Activated CD8-positive, alpha-beta T cell treated with anti-CD3 and anti-CD28 coated beads, Interleukin-2, amount 10 ng/mL, durations not matched to agents 7 days and 5 days (primary cell): ENCODE results near the gene RNF180. TPM values are rescaled to one million over a fixed set of nuclear protein-coding genes. Genes with fewer than 3 reads are reported as not detected.

Experiments used
- ATAC-seq: fragments of 150-1000 bp; cut with Tn5 transposase; one replicate; pipeline ENCODE4 v1.10.0; 2021; ENCODE audit warnings: moderate library complexity
- CTCF ChIA-PET: fragments of 350-600 bp; sonication (Branson Sonifier 250); formaldehyde crosslinking; loops from one replicate; lab custom pipeline; 2021; ENCODE audit warnings: antibody characterized with exemption; lab: Charles Lee
- POLR2A ChIA-PET: fragments of 350-600 bp; sonication (Branson Sonifier 250); formaldehyde crosslinking; loops from one replicate; lab custom pipeline; 2021; ENCODE audit warnings: antibody characterized with exemption; lab: Charles Lee
- DNase-seq: peaks from one replicate; pipeline ENCODE4 v3.0.0-alpha.2; 2020
- H3K27ac Mint-ChIP-seq: one replicate; pipeline ENCODE4 v1.8.0; 2021; ENCODE audit warnings: mild to moderate bottlenecking, mixed read lengths
- H3K27me3 Mint-ChIP-seq: one replicate; pipeline ENCODE4 v1.8.0; 2021; ENCODE audit warnings: low read depth, mixed read lengths
- H3K36me3 Mint-ChIP-seq: one replicate; pipeline ENCODE4 v1.8.0; 2021; ENCODE audit warnings: low read depth, mixed read lengths
- H3K4me1 Mint-ChIP-seq: one replicate; pipeline ENCODE4 v1.8.0; 2021; ENCODE audit warnings: low read depth, mixed read lengths
- H3K4me3 Mint-ChIP-seq: one replicate; pipeline ENCODE4 v1.8.0; 2021; ENCODE audit warnings: mild to moderate bottlenecking, mixed read lengths
- H3K9me3 Mint-ChIP-seq: one replicate; pipeline ENCODE4 v1.8.0; 2022; ENCODE audit warnings: mixed read lengths; ENCODE audit not compliant: insufficient read depth
- total RNA-seq, 2 experiments: library from RNA; stranded (reverse); gene quantifications; one replicate each; pipeline ENCODE4 v1.2.3, GENCODE V29; 2021

The RNF180 gene
- total RNA-seq, 2 experiments from 2014 or later = not detected

- Mint-ChIP-seq H3K4me3 (no peak overlapping the region), H3K27ac (no peak overlapping the region), H3K4me1 (no peaks in the 10 kb centered on the region), H3K9me3 (peaks cover 10% of the 10 kb centered on the region), H3K36me3 (no peaks in the 10 kb centered on the region), H3K27me3 (no peaks in the 10 kb centered on the region)
- ATAC-seq (no peak), DNase-seq (no peak)
- ChIA-PET CTCF (no interaction called here), POLR2A (no interaction called here)
Measured at GRCh38 chr5:64292611-64293215, 127.1 kb downstream of the RNF180 start.

DNA sequence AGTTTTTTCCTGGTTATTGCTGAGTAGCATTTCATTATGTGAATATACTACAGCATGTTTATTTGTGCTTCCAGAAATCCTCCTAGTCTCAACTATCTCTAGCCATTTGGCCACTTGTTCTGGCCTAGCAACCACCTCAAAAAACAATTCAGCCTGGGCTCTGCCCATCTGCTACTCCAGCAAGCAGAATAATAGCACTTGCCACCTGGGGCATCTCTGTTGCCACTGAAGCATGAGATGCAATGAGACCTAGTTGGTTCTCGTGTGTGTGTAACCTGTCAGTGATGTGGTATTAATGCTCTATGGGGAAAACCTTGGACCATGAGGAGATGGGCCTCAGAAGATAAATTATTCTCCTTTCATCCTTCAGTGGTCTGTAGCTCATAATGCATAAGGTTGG is 129.5 kb downstream of the RNF180 start:
- ChIA-PET CTCF (no interaction called here), POLR2A (no interaction called here)
- Mint-ChIP-seq H3K27ac (no peak overlapping the region), H3K27me3 (no peaks in the 10 kb centered on the region), H3K4me3 (no peak overlapping the region), H3K9me3 (peaks cover 7% of the 10 kb centered on the region), H3K36me3 (no peaks in the 10 kb centered on the region), H3K4me1 (no peaks in the 10 kb centered on the region)
- ATAC-seq (no peak), DNase-seq (no peak)

GRCh38 chr5:64298586-64298985 is 132.9 kb downstream of the RNF180 start:
- DNase-seq = no peak
- Mint-ChIP-seq H3K27ac (no peak overlapping the region), H3K9me3 (no peaks in the 10 kb centered on the region), H3K4me3 (no peak overlapping the region), H3K36me3 (no peaks in the 10 kb centered on the region), H3K4me1 (no peaks in the 10 kb centered on the region), H3K27me3 (no peaks in the 10 kb centered on the region)
- ChIA-PET CTCF (no interaction called here), POLR2A (no interaction called here)
- ATAC-seq = no peak

- CTCF ChIA-PET = no interaction called here
- Mint-ChIP-seq H3K27ac (no peak overlapping the region), H3K9me3 (no peaks in the 10 kb centered on the region), H3K4me1 (no peaks in the 10 kb centered on the region), H3K27me3 (no peaks in the 10 kb centered on the region), H3K36me3 (no peaks in the 10 kb centered on the region), H3K4me3 (no peak overlapping the region)
- no peak for DNase-seq
- no peak for ATAC-seq
- POLR2A ChIA-PET = no interaction called here
Measured at GRCh38 chr5:64299805-64300204, 134.2 kb downstream of the RNF180 start.

GRCh38 chr5:64301566-64301965 is 135.9 kb downstream of the RNF180 start:
- Mint-ChIP-seq H3K9me3 (no peaks in the 10 kb centered on the region), H3K27me3 (no peaks in the 10 kb centered on the region), H3K27ac (no peak overlapping the region), H3K36me3 (no peaks in the 10 kb centered on the region), H3K4me1 (no peaks in the 10 kb centered on the region), H3K4me3 (no peak overlapping the region)
- ChIA-PET POLR2A (no interaction called here), CTCF (no interaction called here)
- no peak for DNase-seq
- ATAC-seq = no peak

DNA sequence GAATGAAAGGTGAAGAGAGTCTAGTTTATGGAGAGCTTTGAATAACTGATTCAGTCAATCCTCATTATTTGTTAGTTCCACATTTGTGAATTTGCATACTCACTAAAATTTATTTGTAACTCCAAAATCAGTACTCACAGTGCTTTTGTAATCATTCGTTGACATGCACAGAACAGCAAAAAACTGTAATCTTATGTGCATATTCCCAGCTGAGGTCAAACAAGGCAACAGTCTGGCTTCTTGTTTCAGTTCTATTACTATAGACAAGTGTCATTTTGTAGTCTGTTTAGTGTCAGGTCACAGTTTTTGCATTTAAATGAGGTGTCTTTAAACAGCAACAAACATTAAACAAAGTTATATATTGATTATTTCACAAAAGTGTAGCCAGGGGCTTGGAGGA is 142.5 kb downstream of the RNF180 start:
- no peak overlapping the region for H3K4me3 Mint-ChIP-seq

DNA sequence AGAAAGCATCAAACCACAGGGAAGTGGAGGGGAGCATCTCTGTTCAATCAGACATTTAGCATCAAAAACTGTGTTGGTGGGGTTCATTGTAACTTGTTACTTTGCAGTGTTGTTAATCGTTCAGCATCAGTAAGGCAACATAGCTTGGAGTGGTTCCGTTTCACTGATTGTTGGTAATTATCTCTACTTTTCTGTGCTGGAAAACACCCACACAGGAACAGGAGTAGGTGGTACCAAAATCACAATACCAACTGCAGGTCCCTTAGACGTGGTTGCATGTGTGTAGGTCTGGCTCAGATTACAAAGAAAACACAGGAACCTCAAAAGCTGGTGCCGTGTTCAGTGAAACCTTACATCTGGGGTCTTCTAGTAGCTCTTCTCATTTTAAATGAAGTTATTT is 146.8 kb downstream of the RNF180 start:
- no peak overlapping the region for H3K27ac Mint-ChIP-seq
- H3K4me1 Mint-ChIP-seq = no peaks in the 10 kb centered on the region
- no peak for ATAC-seq
- CTCF ChIA-PET = no interaction called here
- no peaks in the 10 kb centered on the region for H3K27me3 Mint-ChIP-seq
- no peaks in the 10 kb centered on the region for H3K9me3 Mint-ChIP-seq
- H3K4me3 Mint-ChIP-seq = no peak overlapping the region
- POLR2A ChIA-PET = no interaction called here
- H3K36me3 Mint-ChIP-seq = no peaks in the 10 kb centered on the region
- no peak for DNase-seq

More for the DNA sequence above, 142.5 kb downstream of the RNF180 start:
- Mint-ChIP-seq H3K27ac (no peak overlapping the region), H3K4me1 (no peaks in the 10 kb centered on the region), H3K27me3 (no peaks in the 10 kb centered on the region), H3K9me3 (no peaks in the 10 kb centered on the region), H3K36me3 (no peaks in the 10 kb centered on the region)
- CTCF ChIA-PET = no interaction called here
- DNase-seq (no peak), ATAC-seq (no peak)
- POLR2A ChIA-PET = no interaction called here

GRCh38 chr5:64315778-64316177 is 150.1 kb downstream of the RNF180 start:
- Mint-ChIP-seq H3K4me3 (no peak overlapping the region), H3K36me3 (no peaks in the 10 kb centered on the region), H3K4me1 (no peaks in the 10 kb centered on the region), H3K27ac (no peak overlapping the region), H3K9me3 (no peaks in the 10 kb centered on the region), H3K27me3 (no peaks in the 10 kb centered on the region)
- ChIA-PET CTCF (no interaction called here), POLR2A (no interaction called here)
- ATAC-seq (no peak), DNase-seq (no peak)

DNA sequence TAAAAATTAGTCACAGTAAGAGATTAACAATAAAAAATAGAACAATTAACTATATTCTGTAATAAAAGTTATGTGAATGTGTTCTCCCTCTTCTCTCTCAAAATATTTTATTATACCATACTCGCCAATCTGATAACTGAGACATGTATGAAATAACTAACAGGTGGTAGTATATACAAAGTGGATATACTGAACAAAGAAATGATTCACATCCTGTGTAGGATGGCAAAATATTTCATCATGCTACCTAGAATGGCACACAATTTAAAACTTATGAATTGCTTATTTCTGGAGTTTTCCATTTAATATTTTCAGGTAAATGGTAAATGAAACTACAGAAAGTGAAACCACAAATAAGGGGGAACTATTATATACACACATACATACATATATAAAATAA is 152.5 kb downstream of the RNF180 start:
- Mint-ChIP-seq H3K27ac (no peak overlapping the region), H3K27me3 (no peaks in the 10 kb centered on the region), H3K4me3 (no peak overlapping the region), H3K9me3 (no peaks in the 10 kb centered on the region), H3K4me1 (no peaks in the 10 kb centered on the region), H3K36me3 (no peaks in the 10 kb centered on the region)
- DNase-seq (no peak), ATAC-seq (no peak)
- POLR2A ChIA-PET = no interaction called here
- CTCF ChIA-PET = no interaction called here

DNA sequence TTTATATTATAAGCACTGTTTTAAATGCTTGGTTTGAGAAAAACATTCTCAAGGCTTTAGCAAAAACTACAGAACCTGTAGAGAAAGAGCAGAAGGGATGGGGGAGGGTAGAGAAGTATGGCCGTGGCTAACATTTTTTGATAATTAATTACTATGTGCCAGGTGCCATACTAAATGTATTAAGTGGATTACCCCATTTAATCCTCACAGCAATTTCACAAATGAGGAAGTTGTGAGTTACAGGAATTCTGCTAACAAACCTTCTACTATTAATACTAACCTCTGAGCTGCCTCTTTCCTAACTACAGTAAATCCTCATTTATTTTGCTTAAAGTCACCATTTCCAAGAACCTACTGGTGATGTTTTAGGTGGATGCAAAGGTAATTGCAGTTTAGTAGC is 157.9 kb downstream of the RNF180 start:
- Mint-ChIP-seq H3K27ac (no peak overlapping the region), H3K4me1 (no peaks in the 10 kb centered on the region), H3K36me3 (no peaks in the 10 kb centered on the region), H3K4me3 (no peak overlapping the region), H3K9me3 (peaks cover 9% of the 10 kb centered on the region), H3K27me3 (no peaks in the 10 kb centered on the region)
- POLR2A ChIA-PET = no interaction called here
- no peak for ATAC-seq
- no peak for DNase-seq
- CTCF ChIA-PET = no interaction called here

DNA sequence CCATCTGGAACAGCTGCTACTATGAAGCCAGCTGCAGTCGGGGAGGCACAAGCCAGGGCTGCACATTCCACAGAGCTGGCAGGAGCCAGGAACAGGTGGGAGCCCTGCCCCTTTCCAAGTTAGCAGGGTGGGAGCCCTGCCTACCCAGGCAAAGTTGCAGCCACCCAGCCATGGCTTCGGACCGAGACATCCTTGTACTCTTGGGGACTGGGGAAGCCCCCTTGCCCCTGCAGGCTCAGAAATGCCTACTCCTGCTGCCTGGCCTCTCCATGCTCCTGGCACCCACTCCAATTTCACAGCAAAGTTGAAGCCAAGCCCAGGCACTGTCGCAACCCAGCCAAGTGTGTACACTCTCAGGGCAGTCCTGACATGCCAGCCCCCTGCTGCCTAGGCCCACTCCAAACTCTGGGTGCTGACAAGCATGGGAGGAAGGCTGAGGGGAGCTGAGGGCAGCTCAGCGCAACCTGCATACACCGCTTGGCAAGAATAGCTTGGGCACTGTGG is 165.1 kb downstream of the RNF180 start:
- Mint-ChIP-seq H3K9me3 (peaks cover 9% of the 10 kb centered on the region), H3K4me3 (no peak overlapping the region), H3K27me3 (no peaks in the 10 kb centered on the region), H3K36me3 (no peaks in the 10 kb centered on the region), H3K4me1 (no peaks in the 10 kb centered on the region), H3K27ac (no peak overlapping the region)
- ChIA-PET POLR2A (no interaction called here), CTCF (no interaction called here)
- DNase-seq (no peak), ATAC-seq (no peak)

DNA sequence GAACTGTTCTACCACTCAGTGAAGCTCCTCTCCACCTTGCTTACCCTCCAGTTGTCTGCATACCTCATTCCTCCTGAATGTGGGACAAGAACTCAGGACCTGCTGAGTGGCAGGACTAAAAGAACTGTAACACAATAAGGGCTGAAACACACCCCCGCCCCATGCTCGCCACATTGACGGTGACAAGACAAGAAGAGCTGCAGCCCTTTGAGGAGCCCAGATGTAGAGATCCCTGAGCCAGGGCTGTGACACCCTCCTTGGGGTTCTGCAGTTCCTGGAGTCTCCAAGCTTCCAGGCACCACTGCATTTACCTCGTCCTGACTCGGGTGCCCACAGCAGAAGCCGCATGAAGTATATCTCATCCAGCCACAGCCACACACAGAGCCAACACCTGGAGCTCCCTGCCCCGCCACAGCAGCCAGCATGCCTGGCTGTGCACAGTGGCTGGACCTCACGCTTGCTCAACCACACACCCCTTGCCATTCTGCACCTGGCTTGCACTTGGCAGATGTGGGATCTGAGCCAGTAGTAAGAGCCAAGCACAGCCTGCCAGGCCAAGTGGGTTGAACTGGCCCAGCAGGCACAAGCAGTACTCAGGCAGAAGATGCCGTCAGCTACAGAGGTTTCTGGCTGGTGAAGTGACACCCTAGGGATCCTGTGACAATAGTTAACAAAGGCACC is 166.1 kb downstream of the RNF180 start:
- Mint-ChIP-seq H3K9me3 (peaks cover 7% of the 10 kb centered on the region), H3K4me1 (no peaks in the 10 kb centered on the region), H3K27me3 (no peaks in the 10 kb centered on the region), H3K27ac (no peak overlapping the region), H3K36me3 (no peaks in the 10 kb centered on the region), H3K4me3 (no peak overlapping the region)
- ATAC-seq (no peak), DNase-seq (no peak)
- ChIA-PET CTCF (no interaction called here), POLR2A (no interaction called here)
